GM12872 (cell line): ENCODE results near the gene PDE6A.

Experiments
- TF ChIP-seq, protein P1 (sequence below): IDR thresholded peaks from 3 replicates; pipeline ENCODE4 v1.5.1; 2011; ENCODE audit warnings: low read depth, mild to moderate bottlenecking, low read length, moderate library complexity; ENCODE audit not compliant: insufficient read depth

PDE6A gene

DNA sequence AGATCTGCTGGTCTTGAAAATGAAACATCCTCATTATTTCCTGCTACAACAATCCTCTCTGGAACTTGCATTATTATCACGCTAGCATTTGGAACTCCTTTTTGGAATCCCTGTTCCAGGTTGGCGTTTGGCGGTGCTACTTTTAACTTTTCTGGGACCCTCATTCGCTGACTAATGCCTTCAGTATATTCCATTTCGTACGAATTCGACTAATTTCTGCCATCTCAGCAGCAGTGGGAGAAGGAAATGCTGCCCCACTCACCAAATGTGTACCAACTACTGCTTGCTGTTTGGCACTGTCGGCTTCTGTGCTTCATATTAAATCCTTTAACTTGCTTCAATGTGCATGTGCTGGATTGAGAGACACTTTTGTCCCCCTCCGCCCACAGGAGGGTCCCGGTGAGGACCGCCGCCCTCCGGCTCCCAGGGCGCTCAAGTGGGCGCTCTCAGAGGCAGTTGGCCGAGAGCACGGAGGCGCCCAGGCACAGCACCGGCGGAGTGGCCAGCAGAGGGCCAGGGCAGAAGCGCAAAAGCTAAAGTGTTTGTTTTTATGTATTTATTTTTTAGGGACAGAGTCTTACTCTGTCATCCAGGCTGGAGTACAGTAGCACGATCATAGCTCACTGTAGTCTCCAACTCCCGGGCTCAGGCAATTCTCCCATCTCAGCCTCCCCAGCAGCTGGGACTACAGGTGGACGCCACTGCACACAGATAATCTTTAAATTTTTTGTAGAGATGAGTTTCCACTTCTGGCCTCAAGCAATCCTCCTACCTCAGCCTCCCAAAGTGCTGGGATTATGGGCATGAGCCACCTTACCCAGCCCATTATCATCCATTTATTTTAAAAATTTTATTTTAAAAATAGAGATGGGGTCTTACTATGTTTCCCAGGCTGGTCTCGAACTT is 11.9 kb downstream of the PDE6A start:
- TF ChIP-seq, protein P1, sequence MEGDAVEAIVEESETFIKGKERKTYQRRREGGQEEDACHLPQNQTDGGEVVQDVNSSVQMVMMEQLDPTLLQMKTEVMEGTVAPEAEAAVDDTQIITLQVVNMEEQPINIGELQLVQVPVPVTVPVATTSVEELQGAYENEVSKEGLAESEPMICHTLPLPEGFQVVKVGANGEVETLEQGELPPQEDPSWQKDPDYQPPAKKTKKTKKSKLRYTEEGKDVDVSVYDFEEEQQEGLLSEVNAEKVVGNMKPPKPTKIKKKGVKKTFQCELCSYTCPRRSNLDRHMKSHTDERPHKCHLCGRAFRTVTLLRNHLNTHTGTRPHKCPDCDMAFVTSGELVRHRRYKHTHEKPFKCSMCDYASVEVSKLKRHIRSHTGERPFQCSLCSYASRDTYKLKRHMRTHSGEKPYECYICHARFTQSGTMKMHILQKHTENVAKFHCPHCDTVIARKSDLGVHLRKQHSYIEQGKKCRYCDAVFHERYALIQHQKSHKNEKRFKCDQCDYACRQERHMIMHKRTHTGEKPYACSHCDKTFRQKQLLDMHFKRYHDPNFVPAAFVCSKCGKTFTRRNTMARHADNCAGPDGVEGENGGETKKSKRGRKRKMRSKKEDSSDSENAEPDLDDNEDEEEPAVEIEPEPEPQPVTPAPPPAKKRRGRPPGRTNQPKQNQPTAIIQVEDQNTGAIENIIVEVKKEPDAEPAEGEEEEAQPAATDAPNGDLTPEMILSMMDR = no peak

DNA sequence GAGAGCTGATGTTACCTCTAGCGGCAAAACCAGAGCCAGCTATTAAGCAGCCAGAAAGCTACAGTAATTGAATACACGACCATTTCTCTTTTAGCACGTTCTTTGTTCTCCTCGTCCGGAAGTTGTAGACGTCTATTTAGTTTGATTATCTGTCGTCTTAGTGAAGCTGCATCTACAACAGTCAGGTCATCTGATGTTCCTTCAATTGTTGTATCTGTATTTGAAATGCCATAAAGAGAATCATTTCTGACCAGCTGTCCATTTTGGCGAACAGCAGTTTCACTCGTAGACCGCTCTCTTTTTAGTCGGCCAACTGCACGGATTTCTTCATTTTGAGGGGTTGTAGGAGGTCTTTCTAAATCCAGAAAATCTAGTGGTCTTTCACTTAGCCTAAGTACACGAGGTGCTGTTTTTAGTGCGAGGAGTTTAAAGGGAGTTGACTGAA is 12.6 kb downstream of the PDE6A start:
- TF ChIP-seq, protein P1 = no peak

DNA sequence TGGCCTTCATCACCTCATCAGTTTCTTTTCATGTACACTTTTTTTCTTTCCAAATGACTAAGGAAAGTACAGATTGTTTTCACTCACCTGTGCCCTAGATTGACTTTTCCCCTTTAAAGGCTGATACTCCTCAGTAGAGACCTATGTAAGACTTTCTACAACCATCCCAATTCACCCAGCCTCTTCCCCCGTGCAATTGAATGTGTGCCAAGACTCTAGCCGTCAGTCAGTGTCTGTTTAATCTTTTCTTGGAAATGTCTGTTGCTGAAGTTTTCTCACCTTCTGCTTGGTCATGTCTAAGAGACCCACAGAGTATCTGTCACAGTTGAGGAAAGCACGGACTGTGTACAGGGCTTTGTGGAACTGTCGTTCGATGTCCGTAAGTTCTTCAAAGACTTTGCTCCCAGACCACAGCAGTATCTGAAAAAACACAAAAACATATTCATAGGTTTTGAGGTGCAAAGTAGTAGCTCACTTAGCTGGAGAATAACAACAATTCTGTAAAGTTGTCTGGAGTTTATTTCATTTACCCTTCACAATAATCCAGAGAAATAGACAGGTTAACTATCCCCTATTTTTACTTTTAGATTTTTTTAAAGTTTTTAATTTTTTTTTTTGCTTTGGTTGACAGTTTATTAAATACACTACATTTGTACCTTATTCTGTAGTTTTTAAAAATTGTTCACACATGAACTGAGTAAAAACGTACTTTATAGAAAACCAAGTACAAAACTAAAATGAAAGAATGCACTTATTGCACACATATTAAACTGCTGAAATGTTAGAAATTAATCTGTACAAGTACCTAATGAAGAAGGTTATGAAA is 13.6 kb downstream of the PDE6A start:
- TF ChIP-seq, protein P1 = no peak

DNA sequence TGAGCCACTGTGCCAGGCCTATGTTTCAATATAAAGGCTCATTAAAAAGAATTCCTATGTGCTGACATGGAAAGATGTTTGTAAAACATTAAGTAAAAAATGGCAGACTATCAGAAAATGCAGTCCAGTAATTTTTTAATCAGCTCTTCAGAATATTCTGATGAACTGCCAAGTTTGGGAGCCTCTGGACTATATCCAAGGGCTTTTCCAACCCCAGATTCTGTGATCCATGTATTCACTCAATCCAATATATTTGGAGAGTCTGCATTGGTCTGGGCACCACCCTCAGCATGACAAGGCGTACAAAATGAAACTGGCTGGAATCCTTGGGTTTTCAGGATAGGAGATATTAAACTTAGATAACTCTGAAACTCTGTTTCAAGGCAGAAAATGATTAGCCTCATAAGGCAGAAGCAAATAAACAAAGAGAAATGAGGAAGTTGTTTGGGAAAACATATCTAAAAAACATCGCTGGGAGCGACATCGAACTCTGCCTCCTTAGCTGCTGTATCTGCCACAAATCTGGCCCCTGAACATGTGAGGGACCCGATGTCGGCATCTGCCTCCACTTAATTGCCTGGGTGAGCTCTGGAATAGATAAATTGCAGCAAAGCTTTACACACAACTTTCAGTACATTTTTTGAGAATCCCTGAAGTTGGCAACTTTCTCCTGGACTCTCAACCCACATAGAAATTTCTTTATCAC is 14.4 kb downstream of the PDE6A start:
- TF ChIP-seq, protein P1 = no peak

DNA sequence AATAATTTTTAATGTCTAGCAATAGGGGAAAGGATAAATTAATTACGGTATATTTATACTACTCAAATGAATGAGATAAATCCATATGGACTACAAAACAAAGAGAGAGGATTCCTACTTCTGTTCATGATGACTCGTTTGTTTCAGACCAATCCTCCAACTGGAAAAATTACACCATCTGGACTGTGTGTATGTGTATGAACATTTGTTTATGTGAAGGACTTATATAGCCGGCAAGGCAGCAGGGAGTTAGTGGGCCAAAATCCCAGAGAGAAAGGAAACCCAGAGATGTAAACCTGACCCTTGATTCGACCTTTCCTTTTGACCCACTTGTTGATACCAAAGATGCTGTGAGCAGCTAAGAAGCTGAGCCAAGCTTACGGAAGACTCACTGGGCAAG is 20.1 kb downstream of the PDE6A start:
- TF ChIP-seq, protein P1 = no peak

DNA sequence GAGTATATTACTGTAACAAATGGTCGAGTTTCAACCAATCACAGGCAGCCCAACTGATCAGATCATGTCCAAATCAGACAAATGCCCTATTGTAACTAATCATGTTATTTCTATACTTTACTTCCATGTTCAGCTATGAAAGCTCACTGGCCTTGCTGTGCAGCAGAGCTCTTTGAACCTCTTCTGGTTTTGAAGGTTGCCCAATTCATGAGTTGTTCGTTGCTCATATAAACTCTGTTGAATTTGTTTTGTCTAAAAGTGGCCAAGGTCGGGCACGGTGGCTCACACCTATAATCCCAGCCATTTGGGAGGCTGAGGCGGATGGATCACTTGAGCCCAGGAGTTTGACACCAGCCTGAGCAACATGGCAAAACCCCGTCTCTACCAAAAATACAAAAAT is 21.6 kb downstream of the PDE6A start:
- TF ChIP-seq, protein P1 = no peak

DNA sequence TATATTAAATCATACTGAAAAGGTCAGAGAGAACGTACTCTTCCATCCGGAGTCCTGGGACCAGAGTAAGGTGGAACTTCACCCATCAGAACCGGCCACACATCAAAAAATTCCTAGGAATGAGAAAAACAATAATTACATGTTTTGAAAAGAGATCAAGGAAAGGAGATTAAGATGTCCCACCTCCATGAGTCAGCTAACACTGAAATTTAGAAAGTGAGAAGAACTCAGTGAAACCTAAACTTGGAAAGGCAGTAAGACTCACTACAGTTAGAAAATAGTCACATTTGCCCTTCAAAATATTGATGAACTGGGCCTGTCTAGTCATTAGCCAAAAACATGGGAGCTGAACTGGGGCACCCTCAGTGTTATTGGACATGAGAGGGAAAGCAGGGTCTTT is 23.0 kb downstream of the PDE6A start:
- TF ChIP-seq, protein P1 = no peak
